CD4-positive, alpha-beta memory T cell (primary cell): ENCODE data around the gene KRT14. TPM values are rescaled to one million over a fixed set of nuclear protein-coding genes. Genes with fewer than 3 reads are reported as not detected.

Experiments
- CTCF ChIA-PET: fragments of 350-600 bp; sonication (Branson Sonifier 250); formaldehyde crosslinking; loops from one replicate; lab custom pipeline; 2021; ENCODE audit warnings: inconsistent platforms; ENCODE audit not compliant: partially characterized antibody; lab: Charles Lee
- POLR2A ChIA-PET: fragments of 350-600 bp; sonication (Branson Sonifier 250); formaldehyde crosslinking; loops from one replicate; lab custom pipeline; 2021; ENCODE audit not compliant: partially characterized antibody; lab: Charles Lee
- DNase-seq, 5 donors: peaks; one replicate each; pipeline versions ENCODE4 v3.0.0 to v3.0.0-alpha.2; 2020 to 2022; ENCODE audit warnings: mixed read lengths in 1 of 5
- H3K27ac ChIP-seq: one replicate; pipeline ENCODE4 v1.7.0; 2013; ENCODE audit warnings: low read depth, low read length
- H3K27me3 ChIP-seq: 2 replicates; pipeline ENCODE4 v1.7.0; 2013; ENCODE audit warnings: mild to moderate bottlenecking, low read length, moderate library complexity; ENCODE audit not compliant: insufficient read depth
- H3K36me3 ChIP-seq: 2 replicates; pipeline ENCODE4 v1.7.0; 2013; ENCODE audit warnings: mild to moderate bottlenecking, low read length, moderate library complexity; ENCODE audit not compliant: insufficient read depth
- H3K4me1 ChIP-seq: 2 replicates; pipeline ENCODE4 v1.7.0; 2013; ENCODE audit warnings: mild to moderate bottlenecking, low read length, moderate library complexity; ENCODE audit not compliant: insufficient read depth
- H3K4me3 ChIP-seq, 2 donors: one replicate each; pipeline ENCODE4 v1.7.0; 2013; ENCODE audit warnings: low read length in 2 of 2, mild to moderate bottlenecking in 1 of 2
- H3K9me3 ChIP-seq, 2 donors: one replicate each; pipeline ENCODE4 v1.7.0; 2013; ENCODE audit warnings: low read length in 2 of 2, control low read depth in 1 of 2; ENCODE audit not compliant: control insufficient read depth in 1 of 2
- H3K27ac Mint-ChIP-seq, 7 donors: one replicate each; pipeline ENCODE4 v1.8.0; 2020 to 2021; ENCODE audit warnings: mixed read lengths in 7 of 7, mild to moderate bottlenecking in 6 of 7, inconsistent platforms in 3 of 7, moderate library complexity in 3 of 7
- H3K27me3 Mint-ChIP-seq, 2 donors: one replicate each; pipeline ENCODE4 v1.8.0; 2020 to 2021; ENCODE audit warnings: mixed read lengths in 2 of 2
- H3K36me3 Mint-ChIP-seq, 2 donors: one replicate each; pipeline ENCODE4 v1.8.0; 2020 to 2021; ENCODE audit warnings: mixed read lengths in 2 of 2, inconsistent platforms in 1 of 2, mild to moderate bottlenecking in 1 of 2
- H3K4me1 Mint-ChIP-seq, 4 donors: one replicate each; pipeline ENCODE4 v1.8.0; 2020 to 2021; ENCODE audit warnings: mixed read lengths in 4 of 4, mild to moderate bottlenecking in 1 of 4
- H3K4me3 Mint-ChIP-seq, 8 donors: one replicate each; pipeline ENCODE4 v1.8.0; 2020 to 2021; ENCODE audit warnings: mixed read lengths in 8 of 8, mild to moderate bottlenecking in 7 of 8, moderate library complexity in 6 of 8, inconsistent platforms in 3 of 8
- H3K9me3 Mint-ChIP-seq, 8 donors: one replicate each; pipeline ENCODE4 v1.8.0; 2020 to 2021; ENCODE audit warnings: mixed read lengths in 8 of 8, mild to moderate bottlenecking in 5 of 8, inconsistent platforms in 3 of 8, moderate library complexity in 1 of 8
- intact Hi-C: fragments of 100-400 bp; cut with micrococcal nuclease; formaldehyde crosslinking; loops from one replicate; pipeline ENCODE4 v1.15.1; 2023
- polyA plus RNA-seq, 2 donors: library from polyadenylated mRNA; unstranded; fragments of 300-500 nt; fragmentation: Illumina TruSeq; gene quantifications; one replicate each; pipeline ENCODE4 v1.2.3, GENCODE V29; 2021
- total RNA-seq, 2 experiments: library from RNA; stranded (reverse); gene quantifications; one replicate each; pipeline ENCODE4 v1.2.3, GENCODE V29; 2021

KRT14 gene
- total and polyA plus RNA-seq, 4 experiments from 2014 or later: not detected

GRCh38 chr17:41555105-41555887 is 31.4 kb downstream of the KRT14 start:
- H3K4me1 Mint-ChIP-seq: no peaks in the 10 kb centered on the region
- Histone ChIP-seq H3K4me1 (no peaks in the 10 kb centered on the region), H3K36me3 (no peaks in the 10 kb centered on the region), H3K9me3 (no peaks in the 10 kb centered on the region), H3K4me3 (no peak overlapping the region), H3K27me3 (no peaks in the 10 kb centered on the region), H3K27ac (no peak overlapping the region)
- no peak for DNase-seq
- no peak overlapping the region for H3K27ac Mint-ChIP-seq
- H3K36me3 Mint-ChIP-seq: no peaks in the 10 kb centered on the region
- no peaks in the 10 kb centered on the region for H3K9me3 Mint-ChIP-seq
- intact Hi-C loops: no loop called here
- CTCF ChIA-PET: interaction anchor here (1.0 to 7.8 kb wide), 3 partner anchors 11 to 110 kb away, joined by 3 to 74 read pairs (median 4); no protein-coding TSS in a partner anchor
- POLR2A ChIA-PET: no interaction called here
- no peak overlapping the region for H3K4me3 Mint-ChIP-seq
- H3K27me3 Mint-ChIP-seq: peaks cover 23 to 39% of the 10 kb centered on the region in 2 donors

GRCh38 chr17:41553987-41554680 is 32.6 kb downstream of the KRT14 start:
- H3K36me3 ChIP-seq: no peaks in the 10 kb centered on the region
- no peaks in the 10 kb centered on the region for H3K9me3 ChIP-seq
- ChIA-PET POLR2A (no interaction called here), CTCF (interaction anchor here (1.0 to 7.8 kb wide), 2 partner anchors 95 to 111 kb away, joined by 3 to 74 read pairs; no protein-coding TSS in a partner anchor)
- H3K4me1 ChIP-seq: peaks cover 6% of the 10 kb centered on the region
- DNase-seq: no peak
- H3K4me1 Mint-ChIP-seq: peaks cover 3 to 8% (median 4%) of the 10 kb centered on the region in 4 donors
- no peaks in the 10 kb centered on the region for H3K36me3 Mint-ChIP-seq
- H3K4me3 ChIP-seq: no peak overlapping the region
- no peak overlapping the region for H3K27ac ChIP-seq
- no peaks in the 10 kb centered on the region for H3K9me3 Mint-ChIP-seq
- H3K27me3 ChIP-seq: no peaks in the 10 kb centered on the region
- intact Hi-C loops: no loop called here
- H3K4me3 Mint-ChIP-seq: no peak overlapping the region
- H3K27me3 Mint-ChIP-seq: peaks cover 21 to 30% of the 10 kb centered on the region in 2 donors
- no peak overlapping the region for H3K27ac Mint-ChIP-seq

- Mint-ChIP-seq H3K27ac (no peak overlapping the region), H3K27me3 (peaks cover 18 to 24% of the 10 kb centered on the region in 2 donors), H3K36me3 (no peaks in the 10 kb centered on the region), H3K4me1 (peaks cover 5 to 16% (median 11%) of the 10 kb centered on the region in 4 donors), H3K9me3 (no peaks in the 10 kb centered on the region), H3K4me3 (no peak overlapping the region)
- intact Hi-C loops: no loop called here
- no peak for DNase-seq
- Histone ChIP-seq H3K27ac (no peak overlapping the region), H3K27me3 (no peaks in the 10 kb centered on the region), H3K36me3 (no peaks in the 10 kb centered on the region), H3K4me1 (peaks cover 15% of the 10 kb centered on the region), H3K9me3 (no peaks in the 10 kb centered on the region), H3K4me3 (no peak overlapping the region)
- CTCF ChIA-PET: interaction anchor here (7.8 kb wide), 1 partner anchor 96 kb away, joined by 74 read pairs; no protein-coding TSS in a partner anchor
- POLR2A ChIA-PET: interaction anchor here (0.6 kb wide), 1 partner anchor 137 kb away, joined by 3 read pairs; no protein-coding TSS in a partner anchor
Observed at GRCh38 chr17:41553176-41553575, 33.5 kb downstream of the KRT14 start.

GRCh38 chr17:41552455-41552854 is 34.2 kb downstream of the KRT14 start:
- Mint-ChIP-seq H3K4me1 (peaks cover 5 to 20% (median 15%) of the 10 kb centered on the region in 4 donors), H3K36me3 (no peaks in the 10 kb centered on the region), H3K4me3 (no peak overlapping the region), H3K27ac (peak overlapping the region in 2 of 7 donors; percentile 6 to 15), H3K9me3 (peaks cover 0 to under 1% (median 0%) of the 10 kb centered on the region in 8 donors), H3K27me3 (peaks cover 16 to 21% of the 10 kb centered on the region in 2 donors)
- no peak overlapping the region for H3K27ac ChIP-seq
- ChIA-PET POLR2A (no interaction called here), CTCF (interaction anchor here (5.0 to 7.8 kb wide), 2 partner anchors 96 to 112 kb away, joined by 74 to 130 read pairs; no protein-coding TSS in a partner anchor)
- H3K4me3 ChIP-seq: no peak overlapping the region
- DNase-seq: no peak
- intact Hi-C loops: no loop called here
- peaks cover 17% of the 10 kb centered on the region for H3K4me1 ChIP-seq
- no peaks in the 10 kb centered on the region for H3K27me3 ChIP-seq
- H3K9me3 ChIP-seq: no peaks in the 10 kb centered on the region
- H3K36me3 ChIP-seq: no peaks in the 10 kb centered on the region

GRCh38 chr17:41551365-41551764 is 35.3 kb downstream of the KRT14 start:
- no peak overlapping the region for H3K4me3 Mint-ChIP-seq

GRCh38 chr17:41549596-41550039 is 37.1 kb downstream of the KRT14 start:
- DNase-seq: no peak
- H3K36me3 ChIP-seq: no peaks in the 10 kb centered on the region
- Mint-ChIP-seq H3K9me3 (peaks cover 0 to 4% (median 0%) of the 10 kb centered on the region in 8 donors), H3K27me3 (peaks cover 10 to 15% of the 10 kb centered on the region in 2 donors), H3K4me3 (peak overlapping the region in 1 of 8 donors; percentile 52), H3K4me1 (peaks cover 5 to 20% (median 15%) of the 10 kb centered on the region in 4 donors), H3K36me3 (peaks cover 0 to 5% of the 10 kb centered on the region in 2 donors), H3K27ac (peak overlapping the region in 6 of 7 donors; percentile 68 to 84 (median 80))
- H3K4me1 ChIP-seq: peaks cover 17% of the 10 kb centered on the region
- H3K4me3 ChIP-seq: no peak overlapping the region
- no peaks in the 10 kb centered on the region for H3K27me3 ChIP-seq
- H3K27ac ChIP-seq: no peak overlapping the region
- ChIA-PET POLR2A (interaction anchor here (1.3 to 2.8 kb wide), 7 partner anchors 44 to 241 kb away, joined by 3 to 18 read pairs (median 8); partner anchors contain the start of genes EIF1 and KRTAP16-1), CTCF (interaction anchor here (0.6 to 7.8 kb wide), 50 partner anchors 9 to 1624 kb away, joined by 3 to 130 read pairs (median 5); partner anchors contain the start of genes EIF1, KRT13, KRT20 and KRT33A)
- intact Hi-C loops: loop anchor here (1.0 to 2.0 kb wide), 5 partner anchors 113 to 692 kb away; no protein-coding TSS in a partner anchor
- no peaks in the 10 kb centered on the region for H3K9me3 ChIP-seq

More at GRCh38 chr17:41551365-41551764, 35.3 kb downstream of the KRT14 start:
- intact Hi-C loops: no loop called here
- Histone ChIP-seq H3K9me3 (no peaks in the 10 kb centered on the region), H3K27me3 (no peaks in the 10 kb centered on the region), H3K4me1 (peaks cover 17% of the 10 kb centered on the region), H3K4me3 (no peak overlapping the region), H3K36me3 (no peaks in the 10 kb centered on the region), H3K27ac (no peak overlapping the region)
- Mint-ChIP-seq H3K4me1 (peaks cover 5 to 20% (median 15%) of the 10 kb centered on the region in 4 donors), H3K9me3 (peaks cover 0 to 3% (median 0%) of the 10 kb centered on the region in 8 donors), H3K36me3 (peaks cover 0 to 5% of the 10 kb centered on the region in 2 donors), H3K27me3 (peaks cover 12 to 18% of the 10 kb centered on the region in 2 donors), H3K27ac (no peak overlapping the region)
- ChIA-PET CTCF (interaction anchor here (0.9 to 7.8 kb wide), 7 partner anchors 8 to 694 kb away, joined by 3 to 130 read pairs (median 42); no protein-coding TSS in a partner anchor), POLR2A (interaction anchor here (0.8 kb wide), 1 partner anchor 99 kb away, joined by 4 read pairs; no protein-coding TSS in a partner anchor)
- DNase-seq: no peak
